Progenitor cell of endocrine pancreas (in vitro differentiated cells): ENCODE measurements around the gene AKR1C4. TPM values are rescaled to one million over a fixed set of nuclear protein-coding genes. Genes with fewer than 3 reads are reported as not detected.
"Not testable (repeated sequence)": the region's sequence is repeated elsewhere in the genome, so short reads cannot be mapped to it uniquely, and the experiment has no call there.

Experiments
- DNase-seq: peaks from one replicate; pipeline ENCODE4 v3.0.0; 2021; ENCODE audit warnings: low spot score; ENCODE audit not compliant: unreplicated experiment
- H3K27ac Mint-ChIP-seq: 2 replicates; pipeline ENCODE4 v1.8.0; 2021; ENCODE audit warnings: mild to moderate bottlenecking, moderate library complexity, mixed read lengths
- H3K27me3 Mint-ChIP-seq: 2 replicates; pipeline ENCODE4 v1.8.0; 2021; ENCODE audit warnings: mixed read lengths
- H3K36me3 Mint-ChIP-seq: 2 replicates; pipeline ENCODE4 v1.8.0; 2022; ENCODE audit warnings: mixed read lengths; ENCODE audit not compliant: insufficient read depth
- H3K4me1 Mint-ChIP-seq: 2 replicates; pipeline ENCODE4 v1.8.0; 2021; ENCODE audit warnings: low read depth, mixed read lengths
- H3K4me3 Mint-ChIP-seq: 2 replicates; pipeline ENCODE4 v1.8.0; 2021; ENCODE audit warnings: low read depth, mild to moderate bottlenecking, moderate library complexity, mixed read lengths
- H3K9me3 Mint-ChIP-seq: 2 replicates; pipeline ENCODE4 v1.8.0; 2021; ENCODE audit warnings: low read depth, mixed read lengths
- CTCF ChIP-seq: fragments of 200-600 bp; sonication (generic); IDR thresholded peaks from one replicate; pipeline ENCODE4 v1.5.0; 2021; ENCODE audit warnings: antibody characterized with exemption, mild to moderate bottlenecking; ENCODE audit not compliant: unreplicated experiment
- total RNA-seq: library from RNA; stranded (reverse); gene quantifications from 2 replicates; pipeline ENCODE4 v1.2.1, GENCODE V29; 2021

AKR1C4 gene
- total RNA-seq, 1 donor from 2014 or later, result 0.48 TPM

GRCh38 chr10:5206799-5207198 is 10.2 kb downstream of the AKR1C4 start:
- Mint-ChIP-seq H3K4me3 (no peak overlapping the region), H3K4me1 (no peaks in the 10 kb centered on the region), H3K36me3 (peaks cover 5% of the 10 kb centered on the region), H3K27me3 (no peaks in the 10 kb centered on the region), H3K27ac (no peak overlapping the region), H3K9me3 (peaks cover 16% of the 10 kb centered on the region)
- TF ChIP-seq CTCF, result no peak
- DNase-seq, result no peak

GRCh38 chr10:5209776-5210175 is 13.1 kb downstream of the AKR1C4 start:
- H3K27me3 Mint-ChIP-seq, DNase-seq, H3K36me3 Mint-ChIP-seq, H3K27ac Mint-ChIP-seq, H3K9me3 Mint-ChIP-seq, H3K4me3 Mint-ChIP-seq, H3K4me1 Mint-ChIP-seq: not testable (repeated sequence)

- not testable (repeated sequence) for H3K27ac Mint-ChIP-seq, H3K4me1 Mint-ChIP-seq, H3K36me3 Mint-ChIP-seq, H3K4me3 Mint-ChIP-seq, DNase-seq, H3K27me3 Mint-ChIP-seq
- H3K9me3 Mint-ChIP-seq, result peaks cover 10% of the 10 kb centered on the region
These were observed 13.6 kb downstream of the AKR1C4 start for GRCh38 chr10:5210261-5210660.

- Mint-ChIP-seq H3K27ac (no peak overlapping the region), H3K9me3 (peaks cover 15% of the 10 kb centered on the region), H3K27me3 (no peaks in the 10 kb centered on the region), H3K4me1 (no peaks in the 10 kb centered on the region), H3K36me3 (peaks cover 3% of the 10 kb centered on the region), H3K4me3 (no peak overlapping the region)
- no peak for DNase-seq
- no peak for TF ChIP-seq CTCF
These were observed 15.3 kb downstream of the AKR1C4 start for GRCh38 chr10:5211696-5212536.

GRCh38 chr10:5216801-5217200 is 20.2 kb downstream of the AKR1C4 start:
- no peak for TF ChIP-seq CTCF
- Mint-ChIP-seq H3K36me3 (no peaks in the 10 kb centered on the region), H3K27me3 (no peaks in the 10 kb centered on the region), H3K4me1 (no peaks in the 10 kb centered on the region), H3K4me3 (no peak overlapping the region), H3K9me3 (peaks cover 11% of the 10 kb centered on the region), H3K27ac (no peak overlapping the region)
- DNase-seq, result no peak

GRCh38 chr10:5219262-5219661 is 22.6 kb downstream of the AKR1C4 start:
- Mint-ChIP-seq H3K4me3 (no peak overlapping the region), H3K36me3 (peaks cover 2% of the 10 kb centered on the region), H3K4me1 (no peaks in the 10 kb centered on the region), H3K27me3 (no peaks in the 10 kb centered on the region), H3K27ac (no peak overlapping the region), H3K9me3 (peaks cover 21% of the 10 kb centered on the region)
- no peak for TF ChIP-seq CTCF
- DNase-seq, result no peak

GRCh38 chr10:5222942-5223341 is 26.3 kb downstream of the AKR1C4 start:
- H3K27ac Mint-ChIP-seq, H3K4me1 Mint-ChIP-seq, DNase-seq, H3K36me3 Mint-ChIP-seq, H3K4me3 Mint-ChIP-seq, H3K27me3 Mint-ChIP-seq: not testable (repeated sequence)
- peaks cover 15% of the 10 kb centered on the region for H3K9me3 Mint-ChIP-seq
